GM21515 (cell line): ENCODE measurements around the gene BARX2.

ENCODE experiments used
- ATAC-seq: cut with Tn5 transposase; IDR thresholded peaks from one replicate; pipeline ENCODE4 v1.9.1; 2021; ENCODE audit not compliant: unreplicated experiment

BARX2 gene

GRCh38 chr11:129396454-129396853 is 20.8 kb downstream of the BARX2 start:
- ATAC-seq, result no peak

- ATAC-seq, result no peak
Observed at GRCh38 chr11:129402206-129403171, 26.8 kb downstream of the BARX2 start.

GRCh38 chr11:129404731-129405130 is 29.1 kb downstream of the BARX2 start:
- ATAC-seq, result no peak

GRCh38 chr11:129408865-129409444 is 33.3 kb downstream of the BARX2 start:
- no peak for ATAC-seq

DNA sequence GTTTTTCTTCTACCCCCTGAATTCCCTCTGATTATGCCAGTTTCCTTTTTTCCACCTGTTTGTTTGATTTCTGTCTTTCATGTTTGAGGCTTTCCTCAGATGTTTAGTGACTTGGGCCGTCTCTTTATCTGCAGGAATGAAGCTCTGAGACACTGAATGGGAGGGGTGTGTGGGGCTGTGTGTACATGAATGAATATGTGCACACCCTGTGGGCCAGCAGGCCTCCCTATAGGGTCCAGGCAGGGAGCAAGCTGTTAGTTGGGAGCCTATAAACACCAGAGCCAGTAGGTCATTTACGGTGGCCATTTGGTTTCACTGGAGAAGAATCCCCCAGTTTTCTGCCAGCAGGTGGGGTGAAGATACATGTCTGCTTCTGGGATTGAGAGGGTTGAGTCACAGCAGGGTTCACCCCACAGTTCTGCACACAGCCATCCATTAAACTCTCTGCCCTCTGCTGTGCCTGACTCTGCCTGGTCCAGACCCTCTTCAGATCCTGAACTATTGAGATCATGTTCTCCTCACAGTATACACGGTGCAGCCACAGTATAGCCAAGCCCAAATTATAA is 34.8 kb downstream of the BARX2 start:
- ATAC-seq, result no peak

- ATAC-seq, result no peak
Observed at GRCh38 chr11:129412494-129412893, 36.8 kb downstream of the BARX2 start.

- ATAC-seq, result no peak
Observed at GRCh38 chr11:129414144-129414872, 38.7 kb downstream of the BARX2 start.

GRCh38 chr11:129416080-129416820 is 40.6 kb downstream of the BARX2 start:
- ATAC-seq, result no peak

- ATAC-seq, result no peak
Observed at GRCh38 chr11:129417458-129417857, 41.8 kb downstream of the BARX2 start.

- ATAC-seq, result peak; percentile 64
Observed at GRCh38 chr11:129418039-129418438, 42.4 kb downstream of the BARX2 start.

DNA sequence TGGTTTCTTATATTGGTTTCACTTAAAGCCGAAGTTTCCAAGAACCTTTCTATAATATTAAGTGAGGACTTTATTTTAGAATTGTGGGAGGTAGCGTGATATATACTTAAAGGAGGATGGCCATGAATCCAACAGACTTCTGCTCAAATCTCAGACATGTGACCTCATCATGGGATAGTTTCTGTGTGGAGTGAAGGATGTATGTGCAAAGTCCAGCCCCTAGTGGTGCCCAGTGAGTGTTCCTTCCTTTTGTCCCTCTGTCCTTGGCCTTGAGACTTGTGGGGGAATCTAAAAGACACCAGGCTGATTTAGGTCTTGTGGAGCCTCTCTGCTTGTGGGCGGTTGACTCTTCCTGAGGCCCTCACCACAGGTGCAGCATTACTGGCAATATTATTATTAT is 43.7 kb downstream of the BARX2 start:
- no peak for ATAC-seq

- no peak for ATAC-seq
Observed at GRCh38 chr11:129423426-129423825, 47.8 kb downstream of the BARX2 start.

DNA sequence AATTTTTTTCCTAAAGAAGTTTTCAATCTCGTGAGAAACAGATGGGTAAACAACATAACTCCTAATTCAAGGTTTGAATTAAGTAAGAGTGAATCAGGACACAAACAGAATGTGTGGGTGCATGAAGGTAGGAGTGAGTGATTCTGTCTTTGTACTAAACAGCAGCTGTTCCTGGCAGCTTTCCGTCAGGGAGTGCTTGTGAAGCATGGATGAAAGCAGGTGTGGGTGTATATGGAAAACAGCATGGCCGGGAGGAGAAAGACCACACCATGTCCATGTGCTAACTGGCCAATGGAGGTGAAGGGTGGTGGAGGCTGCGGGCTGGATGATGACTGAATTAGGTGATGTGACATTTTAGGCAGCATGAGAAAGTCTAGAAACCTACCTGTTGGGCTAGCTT is 49.6 kb downstream of the BARX2 start:
- ATAC-seq, result no peak

DNA sequence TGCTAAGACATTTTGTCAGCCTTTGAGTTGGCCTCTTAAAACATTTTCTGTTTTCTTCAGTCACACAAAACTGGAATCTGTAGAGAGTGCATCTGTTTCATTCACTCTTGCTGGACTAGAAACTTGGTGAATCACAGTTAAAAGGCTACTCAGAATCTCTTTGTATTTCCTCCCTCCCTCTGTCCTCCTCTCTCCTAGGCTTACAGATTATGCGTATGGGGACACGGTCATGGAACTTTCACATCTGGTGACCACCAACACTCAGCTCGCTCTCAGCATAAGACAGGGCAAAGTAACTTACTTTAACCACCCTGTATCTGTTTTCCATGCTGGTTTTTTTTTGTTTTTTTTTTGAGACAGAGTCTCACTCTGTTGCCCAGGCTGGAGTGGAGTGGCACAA is 50.4 kb downstream of the BARX2 start:
- ATAC-seq, result no peak

DNA sequence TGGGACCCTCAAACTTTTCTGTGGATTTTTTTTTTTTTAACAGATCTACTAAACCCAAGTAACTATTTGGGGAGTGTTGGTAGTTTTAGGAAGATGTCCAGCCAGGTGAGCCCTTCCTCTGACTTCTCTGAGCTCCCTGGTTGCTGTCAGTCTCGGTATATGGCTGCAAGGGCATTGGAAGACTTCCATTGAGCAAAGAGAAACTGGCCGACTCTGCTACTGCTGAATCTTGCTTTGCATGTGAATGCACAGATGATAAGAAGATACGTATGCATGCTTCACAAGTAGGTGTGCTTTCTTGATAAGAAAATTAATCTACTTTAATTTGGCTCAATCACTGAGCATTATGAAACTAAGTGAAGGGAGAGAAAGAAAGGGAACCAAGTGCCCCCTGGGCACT is 51.1 kb downstream of the BARX2 start:
- no peak for ATAC-seq

- ATAC-seq, result no peak
Observed at GRCh38 chr11:129427376-129427775, 51.7 kb downstream of the BARX2 start.

DNA sequence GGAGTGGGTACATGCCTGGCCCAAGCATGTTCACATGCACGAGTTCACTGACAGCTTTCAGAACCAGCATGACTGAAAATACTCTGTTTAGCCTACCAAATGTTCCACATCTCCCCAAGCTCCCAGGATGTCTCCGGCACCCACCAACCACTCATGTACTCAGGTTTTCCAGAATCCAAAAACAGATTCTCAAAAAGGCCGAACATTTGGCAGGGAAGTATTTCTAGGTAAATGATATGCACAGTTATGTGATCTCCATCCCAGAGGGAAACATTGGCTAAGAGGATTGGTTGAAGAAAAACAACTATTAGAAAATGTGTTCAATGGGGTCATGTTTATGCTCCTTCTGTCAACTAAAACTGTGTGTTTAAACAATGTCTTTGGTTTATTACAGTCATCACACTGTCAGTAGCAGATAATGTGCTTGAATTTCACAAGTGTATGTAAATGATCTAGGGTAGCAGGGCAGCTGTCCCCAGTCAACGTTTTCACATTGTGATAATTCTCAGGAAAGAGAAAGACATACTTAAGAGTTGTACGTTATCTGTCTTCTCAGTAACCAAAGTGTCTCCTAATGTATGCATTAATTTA is 52.3 kb downstream of the BARX2 start:
- ATAC-seq, result no peak

DNA sequence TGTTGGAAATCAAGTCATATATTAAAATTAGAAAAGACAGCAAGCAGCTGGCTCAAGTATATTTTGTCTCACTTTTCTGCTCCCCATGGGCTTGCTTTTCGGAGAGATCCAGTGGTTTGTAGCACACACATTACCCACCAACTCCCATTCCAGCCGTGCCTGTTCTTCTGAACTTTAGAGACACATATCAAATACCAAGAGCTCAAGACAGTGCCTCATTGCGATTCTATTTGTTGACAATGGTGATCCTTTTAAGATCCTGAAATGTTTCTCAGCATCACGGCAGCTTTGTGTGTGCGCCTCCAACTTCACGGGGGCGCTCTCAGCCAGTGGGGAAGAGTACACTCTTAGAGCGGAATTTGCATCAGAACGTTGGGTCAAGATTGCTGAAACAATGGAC is 52.9 kb downstream of the BARX2 start:
- ATAC-seq, result no peak

DNA sequence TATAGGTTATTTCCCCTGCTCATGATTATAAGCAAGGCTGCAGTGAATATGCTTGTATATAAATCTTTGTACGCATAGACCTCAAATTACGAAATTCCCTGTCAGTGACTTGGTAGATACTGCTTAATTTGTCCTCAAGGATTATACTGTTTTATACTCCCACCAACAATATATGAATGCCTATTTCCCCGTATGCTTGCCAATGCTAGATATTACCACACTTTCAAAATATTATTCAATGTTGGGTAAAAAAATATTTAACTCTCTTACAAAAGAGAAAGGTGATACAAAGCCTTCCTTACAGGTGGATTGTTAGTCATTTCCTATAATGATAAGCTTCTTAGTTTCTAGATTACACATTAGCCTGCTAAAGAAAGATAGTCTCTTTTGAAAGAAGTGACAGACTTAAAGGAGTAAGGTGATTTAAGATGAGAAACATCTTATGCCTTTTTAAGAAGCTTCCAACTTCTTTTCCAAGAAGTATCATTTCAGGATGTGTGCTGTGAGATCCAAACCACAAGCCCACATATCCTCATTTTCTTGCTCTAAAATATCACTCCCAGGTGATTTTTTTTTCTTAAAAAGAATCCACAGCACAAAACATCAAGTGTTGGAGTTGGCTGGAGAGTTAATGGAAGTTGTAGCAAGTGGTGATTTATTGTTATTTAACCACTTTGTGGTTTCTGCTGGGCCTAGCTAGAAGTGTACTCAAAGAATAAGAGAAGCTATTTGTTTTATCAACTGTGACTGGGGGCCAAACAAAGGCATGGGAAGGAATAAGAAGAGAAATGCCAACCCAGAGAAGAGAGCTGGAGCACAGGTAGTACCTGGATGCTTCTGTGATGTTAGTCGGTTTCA is 59.2 kb downstream of the BARX2 start:
- ATAC-seq, result no peak
